ENCODE data around the gene KCND2. TPM values are rescaled to one million over a fixed set of nuclear protein-coding genes. Genes with fewer than 3 reads are reported as not detected.

KCND2 gene
- total and polyA plus RNA-seq, 2 of the 8 experiments (the other 6 are each of a cell fraction or from before 2014, with no cell fraction given): 4.6 to 7.7 TPM

- TF ChIP-seq NRF1 (IDR thresholded peaks at IDR 0.05; ENCODE audit: low read depth, low read length) (no peak), HDAC6 (IDR thresholded peaks at IDR 0.05; ENCODE audit: low read depth, low read length) (no peak)
These were observed 251.0 kb downstream of the KCND2 start (continued) for GRCh38 chr7:120523985-120524384.
